ENCODE data around the gene CYFIP2.
"Not testable (repeated sequence)": the region's sequence is repeated elsewhere in the genome, so short reads cannot be mapped to it uniquely, and the experiment has no call there.

CYFIP2 gene

DNA sequence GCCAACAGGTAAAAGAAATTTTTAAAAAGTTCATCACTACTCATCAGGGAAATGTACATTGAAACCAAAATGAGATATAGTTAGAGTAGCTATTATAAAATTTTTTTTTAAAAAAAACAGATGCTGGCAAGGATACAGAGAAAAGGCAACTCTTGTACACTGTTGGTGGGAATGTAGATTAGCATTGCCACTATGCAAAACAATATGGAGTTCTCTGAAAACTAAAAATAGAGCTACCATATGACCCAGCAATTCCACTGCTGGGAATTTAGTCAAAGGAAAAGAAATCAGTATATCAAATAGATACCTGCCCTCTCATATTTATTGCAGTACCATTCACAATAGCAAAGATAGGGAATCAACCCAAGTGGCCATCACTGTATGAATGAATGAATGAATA lies 149.9 kb downstream of the CYFIP2 start:
- no peak for DNase-seq

GRCh38 chr5:157419521-157419920 lies 153.6 kb downstream of the CYFIP2 start:
- not testable (repeated sequence) for DNase-seq

- DNase-seq = not testable (repeated sequence)
Observed at GRCh38 chr5:157429920-157430319, 164.0 kb downstream of the CYFIP2 start.

GRCh38 chr5:157431544-157432200 lies 165.7 kb downstream of the CYFIP2 start:
- DNase-seq = no peak

DNA sequence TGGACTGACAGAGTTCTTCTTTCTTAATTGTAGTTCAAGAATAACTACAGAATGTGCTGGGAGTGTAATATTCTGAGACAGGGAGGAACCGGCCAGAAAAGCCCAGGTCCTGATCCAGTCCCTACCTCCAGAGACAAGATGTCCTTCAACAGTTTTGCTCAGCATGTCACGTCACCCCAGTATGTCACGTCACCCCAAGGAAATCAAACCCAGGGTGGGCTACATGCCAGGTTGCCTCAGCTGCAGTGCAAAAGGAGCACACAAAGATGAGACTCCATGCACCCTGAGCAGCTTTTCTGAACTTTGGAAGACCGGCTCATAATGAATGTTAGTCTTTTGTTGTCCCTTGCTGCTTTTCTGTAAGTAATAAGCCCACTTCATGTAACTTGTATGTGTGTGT lies 168.2 kb downstream of the CYFIP2 start:
- no peak for DNase-seq

GRCh38 chr5:157443041-157443549 lies 177.2 kb downstream of the CYFIP2 start:
- no peak for DNase-seq

GRCh38 chr5:157444224-157444623 lies 178.3 kb downstream of the CYFIP2 start:
- DNase-seq = no peak
